Thymus (tissue), 11 donors: Measurements from ENCODE around the gene CCDC12. TPM values are rescaled to one million over a fixed set of nuclear protein-coding genes. Genes with fewer than 3 reads are reported as not detected.

Experiments used
- DNase-seq, 9 donors: peaks; one replicate each; pipeline ENCODE4 v3.0.0-alpha.2; 2013; ENCODE audit warnings: low spot score in 9 of 9, low read depth in 6 of 9, missing footprints in 1 of 9
- H3K27ac ChIP-seq, 2 donors: one replicate each; pipeline ENCODE4 v1.5.1; 2013; ENCODE audit warnings: control low read depth in 1 of 2, low read depth in 1 of 2, low read length in 1 of 2, mild to moderate bottlenecking in 1 of 2, moderate library complexity in 1 of 2
- H3K27me3 ChIP-seq, 2 donors: one replicate each; pipeline ENCODE4 v1.5.1; 2013; ENCODE audit warnings: low read length in 1 of 2; ENCODE audit not compliant: control insufficient read depth in 2 of 2, insufficient read depth in 1 of 2
- H3K36me3 ChIP-seq, 2 donors: one replicate each; pipeline ENCODE4 v1.5.1; 2013; ENCODE audit warnings: low read length in 1 of 2, mild to moderate bottlenecking in 1 of 2, moderate library complexity in 1 of 2; ENCODE audit not compliant: control insufficient read depth in 2 of 2, insufficient read depth in 2 of 2
- H3K4me1 ChIP-seq, 2 donors: one replicate each; pipeline ENCODE4 v1.5.1; 2013; ENCODE audit warnings: low read length in 2 of 2; ENCODE audit not compliant: control insufficient read depth in 2 of 2, insufficient read depth in 2 of 2
- H3K4me3 ChIP-seq, 2 donors: one replicate each; pipeline ENCODE4 v1.5.1; 2013; ENCODE audit warnings: low read length in 2 of 2, control low read depth in 1 of 2, mild to moderate bottlenecking in 1 of 2
- H3K9me3 ChIP-seq, 2 donors: one replicate each; pipeline ENCODE4 v1.5.1; 2013; ENCODE audit warnings: low read length in 1 of 2, mild to moderate bottlenecking in 1 of 2; ENCODE audit not compliant: control insufficient read depth in 2 of 2, insufficient read depth in 1 of 2
- whole genome bisulfite sequencing: extraction: QIAGEN DNeasy Blood & Tissue Kit; methylation state at CpG from one replicate; pipeline ENCODE4 v1.1.7; 2013; 5-methylcytosine and 5-hydroxymethylcytosine counted together
- polyA plus RNA-seq: library from polyadenylated mRNA; stranded (reverse); fragments of 200-250 nt; gene quantifications from one replicate; pipeline ENCODE4 v1.2.3, GENCODE V29; 2013
- total RNA-seq: library from RNA; stranded (reverse); fragments of 120-200 nt; gene quantifications from one replicate; pipeline ENCODE4 v1.2.4, GENCODE V29; 2013
- donor health status: healthy.

CCDC12 gene
- total and polyA plus RNA-seq, 2 donors, result 47.4 to 83.9 TPM

DNA sequence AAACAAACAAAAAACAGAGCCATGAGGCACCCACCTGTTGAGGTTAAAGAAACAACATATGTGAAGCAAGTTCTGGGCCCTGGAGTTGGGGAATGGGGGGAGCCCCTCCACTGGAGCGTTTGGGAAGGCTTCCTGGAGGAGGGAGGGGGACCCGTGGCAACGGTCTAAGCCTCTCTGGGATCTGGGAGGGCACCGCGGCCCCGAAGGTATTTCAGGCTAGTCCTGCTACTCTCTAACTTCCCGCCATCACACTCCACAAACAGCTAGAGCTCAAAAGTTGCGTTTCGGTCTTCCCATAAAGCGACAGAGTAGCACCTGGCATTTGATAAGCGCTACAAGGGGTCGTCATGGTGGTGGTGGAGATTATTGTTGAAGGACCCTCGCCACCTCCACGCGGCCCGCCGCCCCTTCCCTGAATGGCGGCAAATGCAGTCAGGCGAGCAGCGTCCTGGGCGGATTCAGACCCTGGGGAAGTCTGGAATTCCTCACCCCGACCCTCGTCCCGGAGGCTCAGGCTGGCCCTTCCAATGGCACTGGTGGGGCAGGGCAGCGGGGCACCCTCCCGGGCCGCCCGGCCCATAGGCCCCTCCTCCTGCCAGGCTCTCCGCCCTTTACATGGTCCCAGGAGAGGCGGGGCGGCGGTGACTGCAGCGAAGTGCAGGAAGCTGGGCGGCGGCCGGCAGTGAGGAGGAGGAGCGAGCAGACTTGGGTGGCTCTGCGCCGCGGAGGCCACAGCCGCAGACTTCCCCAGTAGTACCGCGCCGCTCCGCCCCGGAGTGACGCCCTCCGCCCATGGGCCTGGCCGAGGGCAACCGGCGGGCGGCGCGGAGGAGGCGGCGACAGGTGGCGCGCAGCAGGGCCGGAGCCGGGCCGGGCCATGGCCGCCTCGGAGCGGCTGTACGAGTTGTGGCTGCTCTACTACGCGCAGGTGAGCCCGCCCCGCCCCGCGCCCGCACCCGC is 2.7 kb upstream of the CCDC12 start, which contains the start of gene NBEAL2:
Gene NBEAL2 (plus strand): TSS at position 682 of the 960 bp plus-strand sequence. CDS start 196 bp downstream, at position 878.
- H3K4me1 ChIP-seq, result peaks cover 31 to 78% of the 10 kb centered on the region in 2 donors
- peaks cover 0 to 7% of the 10 kb centered on the region in 2 donors for H3K36me3 ChIP-seq
- H3K9me3 ChIP-seq, result peaks cover 0 to 4% of the 10 kb centered on the region in 2 donors
- peak; percentile 63 to 95 (median 81) for DNase-seq
- H3K27ac ChIP-seq, result peak within 1 kb of the TSS; percentile 86 to 93
- H3K4me3 ChIP-seq, result peak within 1 kb of the TSS; percentile 71 to 84
- no peaks in the 10 kb centered on the region for H3K27me3 ChIP-seq
- under 1% methylated on average over 73 of the region's 73 CpGs for WGBS

GRCh38 chr3:46978381-46978780 is 1.8 kb upstream of the CCDC12 start:
- peaks cover 0 to 4% of the 10 kb centered on the region in 2 donors for H3K9me3 ChIP-seq
- H3K27me3 ChIP-seq, result no peaks in the 10 kb centered on the region
- peaks cover 31 to 74% of the 10 kb centered on the region in 2 donors for H3K4me1 ChIP-seq
- peak overlapping the region in 1 of 2 donors; percentile 86 for H3K27ac ChIP-seq
- no peak for DNase-seq
- H3K4me3 ChIP-seq, result no peak overlapping the region
- WGBS, result 96% methylated on average over 9 of the region's 9 CpGs
- peaks cover 0 to 11% of the 10 kb centered on the region in 2 donors for H3K36me3 ChIP-seq

GRCh38 chr3:46977811-46978195 is 1.3 kb upstream of the CCDC12 start:
- peaks cover 0 to 11% of the 10 kb centered on the region in 2 donors for H3K36me3 ChIP-seq
- peak overlapping the region in 1 of 2 donors; percentile 86 for H3K27ac ChIP-seq
- WGBS, result 97% methylated on average over 5 of the region's 5 CpGs
- DNase-seq, result no peak
- H3K9me3 ChIP-seq, result peaks cover 0 to 4% of the 10 kb centered on the region in 2 donors
- H3K4me3 ChIP-seq, result no peak overlapping the region
- no peaks in the 10 kb centered on the region for H3K27me3 ChIP-seq
- H3K4me1 ChIP-seq, result peaks cover 31 to 72% of the 10 kb centered on the region in 2 donors

GRCh38 chr3:46974421-46975171 is 1.9 kb downstream of the CCDC12 start:
- Histone ChIP-seq H3K9me3 (no peaks in the 10 kb centered on the region), H3K4me1 (peaks cover 25 to 66% of the 10 kb centered on the region in 2 donors), H3K27ac (peak overlapping the region in 1 of 2 donors; percentile 39), H3K4me3 (no peak overlapping the region), H3K36me3 (peaks cover 10 to 30% of the 10 kb centered on the region in 2 donors), H3K27me3 (no peaks in the 10 kb centered on the region)
- WGBS, result 83% methylated on average over 9 of the region's 9 CpGs
- no peak for DNase-seq

DNA sequence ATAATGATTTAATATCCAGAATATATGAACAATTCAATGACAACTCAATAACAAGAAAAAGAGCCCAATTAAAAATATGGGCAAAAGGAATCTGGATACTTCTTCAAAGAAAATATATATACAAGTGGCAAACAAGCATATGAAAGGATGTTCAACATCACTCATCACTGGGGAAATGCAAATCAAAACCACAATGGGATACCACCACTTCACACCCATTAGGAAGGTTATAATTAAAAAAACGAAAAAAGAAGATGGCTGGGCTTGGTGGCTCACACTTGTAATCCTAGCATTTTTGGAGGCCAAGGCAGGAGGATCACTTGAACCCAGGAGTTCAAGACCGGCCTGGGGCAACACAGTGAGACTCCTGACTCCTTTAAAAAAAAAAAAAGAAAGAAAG is 4.1 kb downstream of the CCDC12 start:
- Histone ChIP-seq H3K27ac (no peak overlapping the region), H3K36me3 (peaks cover 17 to 49% of the 10 kb centered on the region in 2 donors), H3K4me3 (no peak overlapping the region), H3K9me3 (no peaks in the 10 kb centered on the region), H3K27me3 (no peaks in the 10 kb centered on the region), H3K4me1 (peaks cover 12 to 58% of the 10 kb centered on the region in 2 donors)
- WGBS, result 77% methylated on average over 2 of the region's 2 CpGs
- no peak for DNase-seq

- Histone ChIP-seq H3K36me3 (peaks cover 17 to 50% of the 10 kb centered on the region in 2 donors), H3K4me1 (peaks cover 8 to 59% of the 10 kb centered on the region in 2 donors), H3K9me3 (no peaks in the 10 kb centered on the region), H3K27ac (peak overlapping the region in 1 of 2 donors; percentile 52), H3K27me3 (no peaks in the 10 kb centered on the region), H3K4me3 (no peak overlapping the region)
- DNase-seq, result peak in 1 of 9 donors; percentile 53
- WGBS, result 49% methylated on average over 1 of the region's 1 CpG
Measured at GRCh38 chr3:46971742-46972141, 4.8 kb downstream of the CCDC12 start.

DNA sequence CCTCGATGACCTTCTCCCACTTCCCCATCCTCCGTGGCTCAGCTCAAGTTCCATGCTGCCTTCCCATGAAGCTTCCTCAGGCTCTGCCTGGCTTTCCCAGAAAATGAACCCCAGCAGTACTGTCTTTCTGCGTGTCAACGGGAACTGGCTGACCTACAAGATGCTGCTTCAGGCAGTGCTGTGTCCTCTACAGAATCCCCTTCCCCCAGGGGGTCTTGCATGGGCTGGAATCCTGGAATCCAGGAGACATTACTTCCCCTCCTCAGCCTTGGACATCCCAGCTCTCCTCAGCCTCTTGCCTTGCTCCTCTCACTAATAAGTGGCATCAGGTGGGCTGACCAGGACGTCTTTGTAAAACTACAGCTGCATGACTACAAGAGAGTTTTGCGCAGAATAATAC is 5.4 kb downstream of the CCDC12 start:
- 72% methylated on average over 6 of the region's 6 CpGs for WGBS
- Histone ChIP-seq H3K27me3 (no peaks in the 10 kb centered on the region), H3K4me1 (peaks cover 8 to 64% of the 10 kb centered on the region in 2 donors), H3K4me3 (no peak overlapping the region), H3K36me3 (peaks cover 17 to 53% of the 10 kb centered on the region in 2 donors), H3K9me3 (no peaks in the 10 kb centered on the region), H3K27ac (peak overlapping the region in 1 of 2 donors; percentile 52)
- no peak for DNase-seq

GRCh38 chr3:46970391-46971091 is 6.0 kb downstream of the CCDC12 start:
- WGBS, result 94% methylated on average over 3 of the region's 3 CpGs
- H3K4me3 ChIP-seq, result no peak overlapping the region
- no peaks in the 10 kb centered on the region for H3K9me3 ChIP-seq
- peaks cover 21 to 59% of the 10 kb centered on the region in 2 donors for H3K36me3 ChIP-seq
- no peak overlapping the region for H3K27ac ChIP-seq
- no peaks in the 10 kb centered on the region for H3K27me3 ChIP-seq
- H3K4me1 ChIP-seq, result peaks cover 6 to 64% of the 10 kb centered on the region in 2 donors
- DNase-seq, result no peak
